ENCODE measurements around the gene NXPH1. TPM values are rescaled to one million over a fixed set of nuclear protein-coding genes. Genes with fewer than 3 reads are reported as not detected.
"Not testable (repeated sequence)": the region's sequence is repeated elsewhere in the genome, so short reads cannot be mapped to it uniquely, and the experiment has no call there.

The NXPH1 gene
- total RNA-seq, 3 donors from 2014 or later, result 0.08 TPM; not detected in 2

- no peaks in the 10 kb centered on the region for H3K27me3 Mint-ChIP-seq (ENCODE audit: low read depth)
- no peaks in the 10 kb centered on the region for H3K4me1 Mint-ChIP-seq (ENCODE audit: low read depth)
- H3K36me3 Mint-ChIP-seq (ENCODE audit: insufficient read depth), result no peaks in the 10 kb centered on the region
- H3K4me3 Mint-ChIP-seq, result no peak overlapping the region
- ATAC-seq (no peak), DNase-seq (no peak)
- H3K9me3 Mint-ChIP-seq, result peaks cover 5% of the 10 kb centered on the region
These were observed 276.7 kb downstream of the NXPH1 start for GRCh38 chr7:8710124-8710523.

- no peak overlapping the region for H3K4me3 Mint-ChIP-seq
- peaks cover 5% of the 10 kb centered on the region for H3K9me3 Mint-ChIP-seq
- ATAC-seq (no peak), DNase-seq (no peak)
- no peaks in the 10 kb centered on the region for H3K36me3 Mint-ChIP-seq (ENCODE audit: insufficient read depth)
- H3K4me1 Mint-ChIP-seq (ENCODE audit: low read depth), result no peaks in the 10 kb centered on the region
- H3K27me3 Mint-ChIP-seq (ENCODE audit: low read depth), result peaks cover 1% of the 10 kb centered on the region
These were observed 281.4 kb downstream of the NXPH1 start for GRCh38 chr7:8714791-8715190.

GRCh38 chr7:8719102-8719501 lies 285.7 kb downstream of the NXPH1 start:
- peaks cover 1% of the 10 kb centered on the region for H3K27me3 Mint-ChIP-seq (ENCODE audit: low read depth)
- no peaks in the 10 kb centered on the region for H3K36me3 Mint-ChIP-seq (ENCODE audit: insufficient read depth)

GRCh38 chr7:8724080-8724718 lies 290.8 kb downstream of the NXPH1 start:
- Mint-ChIP-seq H3K4me3 (no peak overlapping the region), H3K4me1 (ENCODE audit: low read depth) (no peaks in the 10 kb centered on the region), H3K27me3 (ENCODE audit: low read depth) (no peaks in the 10 kb centered on the region), H3K36me3 (ENCODE audit: insufficient read depth) (no peaks in the 10 kb centered on the region), H3K9me3 (peaks cover 5% of the 10 kb centered on the region)
- ATAC-seq (no peak), DNase-seq (no peak)

More at GRCh38 chr7:8719102-8719501, 285.7 kb downstream of the NXPH1 start:
- Mint-ChIP-seq H3K9me3 (no peaks in the 10 kb centered on the region), H3K4me3 (no peak overlapping the region), H3K4me1 (ENCODE audit: low read depth) (no peaks in the 10 kb centered on the region)
- DNase-seq, result no peak
- no peak for ATAC-seq

- DNase-seq; H3K27me3 Mint-ChIP-seq (ENCODE audit: low read depth); H3K36me3 Mint-ChIP-seq (ENCODE audit: insufficient read depth); ATAC-seq; H3K4me1 Mint-ChIP-seq (ENCODE audit: low read depth); H3K4me3 Mint-ChIP-seq: not testable (repeated sequence)
- H3K9me3 Mint-ChIP-seq, result peaks cover 12% of the 10 kb centered on the region
These were observed 298.3 kb downstream of the NXPH1 start for GRCh38 chr7:8731756-8732155.

- no peaks in the 10 kb centered on the region for H3K4me1 Mint-ChIP-seq (ENCODE audit: low read depth)
- no peaks in the 10 kb centered on the region for H3K36me3 Mint-ChIP-seq (ENCODE audit: insufficient read depth)
- no peaks in the 10 kb centered on the region for H3K27me3 Mint-ChIP-seq (ENCODE audit: low read depth)
- H3K4me3 Mint-ChIP-seq, result no peak overlapping the region
- no peak for ATAC-seq
- H3K9me3 Mint-ChIP-seq, result peaks cover 11% of the 10 kb centered on the region
- DNase-seq, result no peak
These were observed 306.4 kb downstream of the NXPH1 start for GRCh38 chr7:8739837-8740236.

GRCh38 chr7:8742837-8743236 lies 309.4 kb downstream of the NXPH1 start:
- no peaks in the 10 kb centered on the region for H3K4me1 Mint-ChIP-seq (ENCODE audit: low read depth)
- DNase-seq (no peak), ATAC-seq (no peak)
- H3K4me3 Mint-ChIP-seq, result no peak overlapping the region
- no peaks in the 10 kb centered on the region for H3K27me3 Mint-ChIP-seq (ENCODE audit: low read depth)
- no peaks in the 10 kb centered on the region for H3K9me3 Mint-ChIP-seq
- H3K36me3 Mint-ChIP-seq (ENCODE audit: insufficient read depth), result no peaks in the 10 kb centered on the region

- Mint-ChIP-seq H3K9me3 (no peaks in the 10 kb centered on the region), H3K27me3 (ENCODE audit: low read depth) (no peaks in the 10 kb centered on the region), H3K36me3 (ENCODE audit: insufficient read depth) (no peaks in the 10 kb centered on the region), H3K4me3 (no peak overlapping the region), H3K4me1 (ENCODE audit: low read depth) (no peaks in the 10 kb centered on the region)
- DNase-seq (no peak), ATAC-seq (no peak)
These were observed 313.9 kb downstream of the NXPH1 start for GRCh38 chr7:8747338-8747737.

- no peaks in the 10 kb centered on the region for H3K4me1 Mint-ChIP-seq (ENCODE audit: low read depth)
- no peaks in the 10 kb centered on the region for H3K9me3 Mint-ChIP-seq
- H3K4me3 Mint-ChIP-seq, result no peak overlapping the region
- ATAC-seq (no peak), DNase-seq (no peak)
- H3K36me3 Mint-ChIP-seq (ENCODE audit: insufficient read depth), result no peaks in the 10 kb centered on the region
- H3K27me3 Mint-ChIP-seq (ENCODE audit: low read depth), result no peaks in the 10 kb centered on the region
These were observed 318.3 kb downstream of the NXPH1 start for GRCh38 chr7:8751557-8752231.

- Mint-ChIP-seq H3K4me3 (no peak overlapping the region), H3K27me3 (ENCODE audit: low read depth) (no peaks in the 10 kb centered on the region), H3K36me3 (ENCODE audit: insufficient read depth) (no peaks in the 10 kb centered on the region), H3K9me3 (no peaks in the 10 kb centered on the region), H3K4me1 (ENCODE audit: low read depth) (no peaks in the 10 kb centered on the region)
- ATAC-seq (no peak), DNase-seq (no peak)
These were observed 319.9 kb downstream of the NXPH1 start for GRCh38 chr7:8753355-8753754.

- ATAC-seq, result no peak
- Mint-ChIP-seq H3K27me3 (ENCODE audit: low read depth) (no peaks in the 10 kb centered on the region), H3K9me3 (peaks cover 3% of the 10 kb centered on the region), H3K4me1 (ENCODE audit: low read depth) (no peaks in the 10 kb centered on the region), H3K36me3 (ENCODE audit: insufficient read depth) (no peaks in the 10 kb centered on the region), H3K4me3 (no peak overlapping the region)
- DNase-seq, result no peak
These were observed 328.3 kb downstream of the NXPH1 start for GRCh38 chr7:8761731-8762130.

- Mint-ChIP-seq H3K27me3 (ENCODE audit: low read depth) (no peaks in the 10 kb centered on the region), H3K9me3 (peaks cover 3% of the 10 kb centered on the region), H3K4me1 (ENCODE audit: low read depth) (no peaks in the 10 kb centered on the region), H3K36me3 (ENCODE audit: insufficient read depth) (no peaks in the 10 kb centered on the region), H3K4me3 (no peak overlapping the region)
- no peak for DNase-seq
- ATAC-seq, result no peak
These were observed 329.4 kb downstream of the NXPH1 start for GRCh38 chr7:8762803-8763202.

- no peak overlapping the region for H3K4me3 Mint-ChIP-seq
These were observed 332.0 kb downstream of the NXPH1 start for GRCh38 chr7:8765374-8765773.

GRCh38 chr7:8773518-8773917 lies 340.1 kb downstream of the NXPH1 start:
- no peaks in the 10 kb centered on the region for H3K4me1 Mint-ChIP-seq (ENCODE audit: low read depth)
- no peak for ATAC-seq
- H3K36me3 Mint-ChIP-seq (ENCODE audit: insufficient read depth), result no peaks in the 10 kb centered on the region
- no peak overlapping the region for H3K4me3 Mint-ChIP-seq
- DNase-seq, result no peak
- no peaks in the 10 kb centered on the region for H3K27me3 Mint-ChIP-seq (ENCODE audit: low read depth)
- peaks cover 8% of the 10 kb centered on the region for H3K9me3 Mint-ChIP-seq

More at GRCh38 chr7:8765374-8765773, 332.0 kb downstream of the NXPH1 start:
- no peaks in the 10 kb centered on the region for H3K27me3 Mint-ChIP-seq (ENCODE audit: low read depth)
- no peaks in the 10 kb centered on the region for H3K9me3 Mint-ChIP-seq
- H3K36me3 Mint-ChIP-seq (ENCODE audit: insufficient read depth), result no peaks in the 10 kb centered on the region
- ATAC-seq (no peak), DNase-seq (no peak)
- H3K4me1 Mint-ChIP-seq (ENCODE audit: low read depth), result no peaks in the 10 kb centered on the region

- DNase-seq (no peak), ATAC-seq (no peak)
- H3K4me1 Mint-ChIP-seq (ENCODE audit: low read depth), result no peaks in the 10 kb centered on the region
- H3K4me3 Mint-ChIP-seq, result no peak overlapping the region
- peaks cover 5% of the 10 kb centered on the region for H3K9me3 Mint-ChIP-seq
- no peaks in the 10 kb centered on the region for H3K27me3 Mint-ChIP-seq (ENCODE audit: low read depth)
- no peaks in the 10 kb centered on the region for H3K36me3 Mint-ChIP-seq (ENCODE audit: insufficient read depth)
These were observed 345.1 kb downstream of the NXPH1 start for GRCh38 chr7:8778459-8778858.

Measured in activated T-cell treated with anti-CD3 and anti-CD28 coated beads, Interleukin-2, amount 50 U/mL, for 4 hours (primary cell).